Gastrocnemius medialis (tissue), 4 donors: ENCODE data around the gene BANP. TPM values are rescaled to one million over a fixed set of nuclear protein-coding genes. Genes with fewer than 3 reads are reported as not detected.

Experiments
- ATAC-seq, 2 donors: fragments of 150-250 bp; one replicate each; pipeline ENCODE4 v1.9.1; 2016
- DNase-seq, 2 donors: peaks; one replicate each; pipeline ENCODE4 v3.0.0-alpha.2; 2019
- H3K27ac ChIP-seq, 4 donors: fragments of 200-600 bp; sonication (generic); 1 replicate in 1 of 4; 2 replicates in 3 of 4; pipeline ENCODE4 v1.5.1; 2016 to 2018; ENCODE audit warnings: mild to moderate bottlenecking in 2 of 4, moderate library complexity in 1 of 4
- H3K27me3 ChIP-seq, 3 donors: fragments of 200-600 bp; sonication (generic) in 2 of 3; 1 replicate in 1 of 3; 2 replicates in 2 of 3; pipeline versions ENCODE4 v1.5.1 to v1.6.0; 2016 to 2019; ENCODE audit warnings: mild to moderate bottlenecking in 1 of 3, moderate library complexity in 1 of 3
- H3K36me3 ChIP-seq, 2 donors: fragments of 200-600 bp; sonication (generic) in 1 of 2; one replicate each; pipeline ENCODE4 v1.5.1; 2017 to 2018
- H3K4me1 ChIP-seq, 2 donors: fragments of 200-600 bp; sonication (generic) in 1 of 2; one replicate each; pipeline ENCODE4 v1.5.1; 2016 to 2017; ENCODE audit warnings: mild to moderate bottlenecking in 2 of 2
- H3K4me3 ChIP-seq, 4 donors: fragments of 200-600 bp; sonication (generic) in 3 of 4; 1 replicate in 1 of 4; 2 replicates in 3 of 4; pipeline ENCODE4 v1.5.1; 2016 to 2019; ENCODE audit warnings: mild to moderate bottlenecking in 2 of 4
- H3K9me3 ChIP-seq, 3 donors: fragments of 200-600 bp; sonication (generic) in 2 of 3; 1 replicate in 1 of 3; 2 replicates in 2 of 3; pipeline ENCODE4 v1.5.1; 2016 to 2019
- CTCF ChIP-seq, 5 experiments: fragments of 450-650 bp in 3 of 5; fragments of 200-600 bp in 2 of 5; sonication (generic) in 2 of 5; IDR thresholded peaks in 4 of 5; conservative IDR thresholded peaks in 1 of 5; 1 replicate in 4 of 5; 2 replicates in 1 of 5; pipeline ENCODE4 v1.5.1; 2016 to 2019; ENCODE audit warnings: antibody characterized with exemption in 5 of 5, mild to moderate bottlenecking in 3 of 5, moderate library complexity in 3 of 5
- POLR2A ChIP-seq, 2 donors: fragments of 450-650 bp; IDR thresholded peaks; one replicate each; pipeline ENCODE4 v1.6.1; 2017; ENCODE audit warnings: antibody characterized with exemption in 2 of 2, mild to moderate bottlenecking in 2 of 2, moderate library complexity in 2 of 2
- in situ Hi-C, 4 donors: fragments of 200-750 bp; cut with MboI; loops; one replicate each; pipeline versions ENCODE4 v1.15.0 to v1.8.0; 2017; ENCODE audit warnings: low sequenced_read_pairs in 4 of 4
- intact Hi-C: fragments of 100-400 bp; cut with DNase I; formaldehyde crosslinking; loops from one replicate; pipeline ENCODE4 v1.15.1; 2023; ENCODE audit warnings: low total_unique reads
- total RNA-seq, 4 donors: library from RNA; depleted of rRNA; stranded (reverse); fragments of >200 nt; gene quantifications; one replicate each; pipeline versions ENCODE4 v1.1.0 to v1.2.3, GENCODE V29; 2016

The BANP gene
- total RNA-seq, 4 donors from 2014 or later, result 7.0 to 20.6 (median 16.1) TPM

DNA sequence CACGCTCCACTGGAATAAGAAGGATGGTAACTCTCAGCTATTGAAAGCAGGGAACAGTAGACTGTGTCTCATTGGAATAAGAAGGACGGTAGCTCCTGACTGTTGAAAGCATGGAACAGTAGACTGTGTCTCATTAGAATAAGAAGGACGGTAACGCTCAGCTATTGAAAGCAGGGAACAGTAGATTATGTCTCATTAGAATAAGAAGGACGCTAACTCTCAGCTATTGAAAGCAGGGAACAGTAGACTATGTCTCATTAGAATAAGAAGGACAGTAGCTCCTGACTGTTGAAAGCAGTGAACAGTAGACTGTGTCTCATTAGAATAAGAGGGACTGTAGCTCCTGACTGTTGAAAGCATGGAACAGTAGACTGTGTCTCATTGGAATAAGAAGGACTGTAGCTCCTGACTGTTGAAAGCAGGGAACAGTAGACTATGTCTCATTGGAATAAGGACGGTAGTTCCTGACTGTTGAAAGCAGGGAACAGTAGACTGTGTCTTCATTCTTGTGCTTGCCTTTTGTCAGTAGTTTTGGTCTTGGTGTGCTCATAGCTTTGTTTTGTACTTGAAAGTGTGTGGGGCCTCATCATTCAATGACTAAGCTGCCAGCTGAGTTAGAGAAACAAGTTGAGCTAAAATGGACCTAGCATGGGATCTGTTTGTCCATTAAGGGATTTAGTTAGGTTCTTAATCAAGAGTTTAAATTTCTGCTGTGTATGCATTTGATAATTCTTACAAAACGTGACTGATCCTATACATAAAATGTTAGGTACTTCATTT, 58.5 kb downstream of the BANP start:
- no peak for DNase-seq
- intact Hi-C loops (no loop called here), in situ Hi-C loops (no loop called here)
- ATAC-seq, result no peak
- TF ChIP-seq POLR2A (IDR thresholded peaks at IDR 0.05) (no peak), CTCF (IDR thresholded peaks at IDR 0.05 in 4 of 5, conservative IDR thresholded peaks at IDR 0.05 in 1 of 5) (no peak)
- no peaks in the 10 kb centered on the region for H3K27me3 ChIP-seq
- H3K36me3 ChIP-seq, result peaks cover 0 to 8% of the 10 kb centered on the region in 2 donors
- no peaks in the 10 kb centered on the region for H3K9me3 ChIP-seq
- no peak overlapping the region for H3K27ac ChIP-seq
- no peaks in the 10 kb centered on the region for H3K4me1 ChIP-seq
- no peak overlapping the region for H3K4me3 ChIP-seq

DNA sequence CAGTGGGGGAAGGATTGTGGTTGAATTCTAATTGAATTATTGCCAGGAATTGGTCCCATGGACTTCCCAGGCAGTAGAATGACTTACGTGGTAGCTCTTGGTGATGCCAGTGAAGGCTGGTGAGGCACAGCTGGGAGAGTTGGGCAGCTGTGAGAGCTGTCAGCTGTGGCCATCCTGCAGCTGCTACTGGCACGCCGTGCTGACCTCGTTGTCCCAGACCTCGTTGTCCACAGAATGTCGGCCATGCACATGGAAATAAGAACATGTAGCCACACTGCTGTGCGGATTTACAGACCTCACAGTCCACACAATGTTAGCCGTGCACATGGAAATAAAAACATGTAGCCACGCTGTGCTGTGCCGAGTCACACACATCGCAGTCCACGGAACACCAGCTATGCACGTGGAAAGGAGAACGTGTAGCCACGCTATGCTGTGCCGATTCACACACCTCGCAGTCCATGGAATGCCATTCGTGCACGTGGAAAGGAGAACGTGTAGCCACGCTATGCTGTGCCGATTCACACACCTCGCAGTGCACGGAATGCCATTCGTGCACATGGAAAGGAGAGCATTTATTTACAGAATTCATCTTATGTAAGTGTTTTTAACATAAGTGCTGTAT, 59.2 kb downstream of the BANP start:
- ATAC-seq, result peak in 1 of 2 donors; percentile 27
- in situ Hi-C loops, result no loop called here
- Histone ChIP-seq H3K27ac (no peak overlapping the region), H3K27me3 (no peaks in the 10 kb centered on the region), H3K36me3 (peaks cover 0 to 8% of the 10 kb centered on the region in 2 donors), H3K4me1 (no peaks in the 10 kb centered on the region), H3K4me3 (no peak overlapping the region), H3K9me3 (no peaks in the 10 kb centered on the region)
- no peak for DNase-seq
- no peak for TF ChIP-seq CTCF (IDR thresholded peaks at IDR 0.05 in 4 of 5, conservative IDR thresholded peaks at IDR 0.05 in 1 of 5)
- no peak for TF ChIP-seq POLR2A (IDR thresholded peaks at IDR 0.05)
- intact Hi-C loops, result no loop called here

GRCh38 chr16:88010968-88011483, 59.8 kb downstream of the BANP start:
- Histone ChIP-seq H3K36me3 (peaks cover 0 to 8% of the 10 kb centered on the region in 2 donors), H3K27ac (no peak overlapping the region), H3K27me3 (no peaks in the 10 kb centered on the region), H3K4me1 (no peaks in the 10 kb centered on the region), H3K4me3 (no peak overlapping the region), H3K9me3 (no peaks in the 10 kb centered on the region)
- intact Hi-C loops, result no loop called here
- no peak for DNase-seq
- in situ Hi-C loops, result no loop called here
- ATAC-seq, result no peak
- TF ChIP-seq POLR2A (IDR thresholded peaks at IDR 0.05) (no peak), CTCF (IDR thresholded peaks at IDR 0.05 in 4 of 5, conservative IDR thresholded peaks at IDR 0.05 in 1 of 5) (no peak)

- no peak for ATAC-seq
- H3K4me3 ChIP-seq, result no peak overlapping the region
- no peak overlapping the region for H3K27ac ChIP-seq
- in situ Hi-C loops (no loop called here), intact Hi-C loops (no loop called here)
- no peak for DNase-seq
- H3K36me3 ChIP-seq, result peaks cover 0 to 8% of the 10 kb centered on the region in 2 donors
- no peak for TF ChIP-seq POLR2A (IDR thresholded peaks at IDR 0.05)
- TF ChIP-seq CTCF (IDR thresholded peaks at IDR 0.05 in 4 of 5, conservative IDR thresholded peaks at IDR 0.05 in 1 of 5), result no peak
- no peaks in the 10 kb centered on the region for H3K4me1 ChIP-seq
- no peaks in the 10 kb centered on the region for H3K9me3 ChIP-seq
- H3K27me3 ChIP-seq, result no peaks in the 10 kb centered on the region
Observed at GRCh38 chr16:88012360-88012759, 61.1 kb downstream of the BANP start.
